ENCODE results near the gene KRTAP23-1. TPM values are rescaled to one million over a fixed set of nuclear protein-coding genes. Genes with fewer than 3 reads are reported as not detected.

The KRTAP23-1 gene
- total and polyA plus RNA-seq, 2 experiments from 2014 or later, result not detected

- Histone ChIP-seq H3K27me3 (replicated peaks; ENCODE audit: insufficient read depth) (no peaks in the 10 kb centered on the region), H3K4me1 (ENCODE audit: insufficient read depth) (no peaks in the 10 kb centered on the region), H3K4me3 (no peak overlapping the region), H3K9ac (no peak overlapping the region), H3K9me3 (ENCODE audit: low read depth) (no peaks in the 10 kb centered on the region), H4K20me1 (ENCODE audit: insufficient read depth) (no peaks in the 10 kb centered on the region), H3K9me2 (ENCODE audit: insufficient read depth) (no peaks in the 10 kb centered on the region), H3K4me2 (ENCODE audit: unreplicated experiment) (no peak overlapping the region), H3K79me2 (ENCODE audit: insufficient read depth) (no peaks in the 10 kb centered on the region), H2AFZ (no peak overlapping the region), H3K27ac (no peak overlapping the region), H3K36me3 (ENCODE audit: low read depth) (no peaks in the 10 kb centered on the region), H3F3A (ENCODE audit: insufficient read depth) (no peaks in the 10 kb centered on the region)
- WGBS, 2 experiments (ENCODE audit: low coverage in 1 of 2, low lambda C conversion rate in 2 of 2, missing lambda C conversion rate in 2 of 2), result 51 to 57% methylated on average over 4 of the region's 4 CpGs
- in situ Hi-C loops (cut with MboI), result no loop called here
- DNase-seq, result no peak
- TF ChIP-seq EZH2phosphoT487 (IDR thresholded peaks at IDR 0.05; ENCODE audit: insufficient read depth, low read depth) (no peak), EZH2 (IDR thresholded peaks at IDR 0.05; ENCODE audit: insufficient read depth, poor library complexity, severe bottlenecking) (no peak)
Observed at GRCh38 chr21:30329203-30329875, 19.1 kb downstream of the KRTAP23-1 start.

- Histone ChIP-seq H3K4me2 (ENCODE audit: unreplicated experiment) (no peak overlapping the region), H3F3A (ENCODE audit: insufficient read depth) (no peaks in the 10 kb centered on the region), H3K36me3 (ENCODE audit: low read depth) (no peaks in the 10 kb centered on the region), H3K9ac (no peak overlapping the region), H3K4me3 (no peak overlapping the region), H3K9me2 (ENCODE audit: insufficient read depth) (no peaks in the 10 kb centered on the region), H4K20me1 (ENCODE audit: insufficient read depth) (no peaks in the 10 kb centered on the region), H3K27me3 (replicated peaks; ENCODE audit: insufficient read depth) (no peaks in the 10 kb centered on the region), H3K79me2 (ENCODE audit: insufficient read depth) (no peaks in the 10 kb centered on the region), H2AFZ (no peak overlapping the region), H3K4me1 (ENCODE audit: insufficient read depth) (no peaks in the 10 kb centered on the region), H3K9me3 (ENCODE audit: low read depth) (no peaks in the 10 kb centered on the region), H3K27ac (no peak overlapping the region)
- TF ChIP-seq EZH2phosphoT487 (IDR thresholded peaks at IDR 0.05; ENCODE audit: insufficient read depth, low read depth) (no peak), EZH2 (IDR thresholded peaks at IDR 0.05; ENCODE audit: insufficient read depth, poor library complexity, severe bottlenecking) (no peak)
- DNase-seq, result no peak
- in situ Hi-C loops (cut with MboI), result no loop called here
Observed at GRCh38 chr21:30326390-30326789, 22.0 kb downstream of the KRTAP23-1 start.

GRCh38 chr21:30320215-30320614 is 28.2 kb downstream of the KRTAP23-1 start, which contains the start of gene KRTAP26-1:
Gene KRTAP26-1 (minus strand): TSS chr21:30320315. CDS start chr21:30320035, 280 bp downstream.
- H3F3A ChIP-seq (ENCODE audit: insufficient read depth), result no peaks in the 10 kb centered on the region
- in situ Hi-C loops (cut with MboI), result no loop called here

GRCh38 chr21:30315701-30316100 is 32.7 kb downstream of the KRTAP23-1 start:
- Histone ChIP-seq H3K9me2 (ENCODE audit: insufficient read depth) (no peaks in the 10 kb centered on the region), H3K4me2 (ENCODE audit: unreplicated experiment) (no peak overlapping the region), H3K27ac (no peak overlapping the region), H3K36me3 (ENCODE audit: low read depth) (no peaks in the 10 kb centered on the region), H3K9me3 (ENCODE audit: low read depth) (no peaks in the 10 kb centered on the region), H4K20me1 (ENCODE audit: insufficient read depth) (no peaks in the 10 kb centered on the region), H3F3A (ENCODE audit: insufficient read depth) (no peaks in the 10 kb centered on the region), H3K27me3 (replicated peaks; ENCODE audit: insufficient read depth) (no peaks in the 10 kb centered on the region), H3K79me2 (ENCODE audit: insufficient read depth) (no peaks in the 10 kb centered on the region), H3K4me3 (no peak overlapping the region), H3K4me1 (ENCODE audit: insufficient read depth) (no peaks in the 10 kb centered on the region), H2AFZ (no peak overlapping the region), H3K9ac (no peak overlapping the region)
- in situ Hi-C loops (cut with MboI), result no loop called here
- WGBS, 2 experiments (ENCODE audit: low coverage in 1 of 2, low lambda C conversion rate in 2 of 2, missing lambda C conversion rate in 2 of 2), result 29 to 33% methylated on average over 2 of the region's 2 CpGs
- TF ChIP-seq EZH2 (IDR thresholded peaks at IDR 0.05; ENCODE audit: insufficient read depth, poor library complexity, severe bottlenecking) (no peak), EZH2phosphoT487 (IDR thresholded peaks at IDR 0.05; ENCODE audit: insufficient read depth, low read depth) (no peak)
- no peak for DNase-seq

More at GRCh38 chr21:30320215-30320614, 28.2 kb downstream of the KRTAP23-1 start, which contains the start of gene KRTAP26-1:
- no peak for DNase-seq
- Histone ChIP-seq H3K4me2 (ENCODE audit: unreplicated experiment) (no peak within 1 kb of the TSS), H3K27me3 (replicated peaks; ENCODE audit: insufficient read depth) (no peaks in the 10 kb centered on the region), H3K4me3 (no peak within 1 kb of the TSS), H3K36me3 (ENCODE audit: low read depth) (no peaks in the 10 kb centered on the region), H3K79me2 (ENCODE audit: insufficient read depth) (no peaks in the 10 kb centered on the region), H3K9me3 (ENCODE audit: low read depth) (no peaks in the 10 kb centered on the region), H3K9ac (no peak within 1 kb of the TSS), H4K20me1 (ENCODE audit: insufficient read depth) (no peaks in the 10 kb centered on the region), H2AFZ (no peak within 1 kb of the TSS), H3K9me2 (ENCODE audit: insufficient read depth) (no peaks in the 10 kb centered on the region), H3K27ac (no peak within 1 kb of the TSS), H3K4me1 (ENCODE audit: insufficient read depth) (no peaks in the 10 kb centered on the region)
- TF ChIP-seq EZH2 (IDR thresholded peaks at IDR 0.05; ENCODE audit: insufficient read depth, poor library complexity, severe bottlenecking), result no peak
- TF ChIP-seq EZH2phosphoT487 (IDR thresholded peaks at IDR 0.05; ENCODE audit: insufficient read depth, low read depth), result no peak
- 68 to 71% methylated on average over 2 of the region's 2 CpGs for WGBS, 2 experiments (ENCODE audit: low coverage in 1 of 2, low lambda C conversion rate in 2 of 2, missing lambda C conversion rate in 2 of 2)
